HL-60 (cell line): ENCODE data around the gene TBC1D23.

ENCODE experiments used
- GABPA ChIP-seq: IDR thresholded peaks from 2 replicates; pipeline ENCODE4 v1.6.1; 2012; ENCODE audit warnings: low read depth
- POLR2AphosphoS5 ChIP-seq: IDR thresholded peaks from 2 replicates; pipeline ENCODE4 v1.6.1; 2012; ENCODE audit warnings: low read depth
- TF ChIP-seq, protein P1 (sequence below): IDR thresholded peaks from one replicate; pipeline ENCODE4 v1.5.1; 2011; ENCODE audit warnings: low read length, control low read depth, inconsistent platforms; ENCODE audit not compliant: insufficient read depth
- TF ChIP-seq, protein P2 (sequence below): IDR thresholded peaks from 2 replicates; pipeline ENCODE4 v1.6.1; 2012; ENCODE audit warnings: low read depth; ENCODE audit not compliant: insufficient replicate concordance

- TF ChIP-seq, protein P1, sequence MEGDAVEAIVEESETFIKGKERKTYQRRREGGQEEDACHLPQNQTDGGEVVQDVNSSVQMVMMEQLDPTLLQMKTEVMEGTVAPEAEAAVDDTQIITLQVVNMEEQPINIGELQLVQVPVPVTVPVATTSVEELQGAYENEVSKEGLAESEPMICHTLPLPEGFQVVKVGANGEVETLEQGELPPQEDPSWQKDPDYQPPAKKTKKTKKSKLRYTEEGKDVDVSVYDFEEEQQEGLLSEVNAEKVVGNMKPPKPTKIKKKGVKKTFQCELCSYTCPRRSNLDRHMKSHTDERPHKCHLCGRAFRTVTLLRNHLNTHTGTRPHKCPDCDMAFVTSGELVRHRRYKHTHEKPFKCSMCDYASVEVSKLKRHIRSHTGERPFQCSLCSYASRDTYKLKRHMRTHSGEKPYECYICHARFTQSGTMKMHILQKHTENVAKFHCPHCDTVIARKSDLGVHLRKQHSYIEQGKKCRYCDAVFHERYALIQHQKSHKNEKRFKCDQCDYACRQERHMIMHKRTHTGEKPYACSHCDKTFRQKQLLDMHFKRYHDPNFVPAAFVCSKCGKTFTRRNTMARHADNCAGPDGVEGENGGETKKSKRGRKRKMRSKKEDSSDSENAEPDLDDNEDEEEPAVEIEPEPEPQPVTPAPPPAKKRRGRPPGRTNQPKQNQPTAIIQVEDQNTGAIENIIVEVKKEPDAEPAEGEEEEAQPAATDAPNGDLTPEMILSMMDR: no peak
- TF ChIP-seq POLR2AphosphoS5: no peak
- no peak for TF ChIP-seq GABPA
- TF ChIP-seq, protein P2, sequence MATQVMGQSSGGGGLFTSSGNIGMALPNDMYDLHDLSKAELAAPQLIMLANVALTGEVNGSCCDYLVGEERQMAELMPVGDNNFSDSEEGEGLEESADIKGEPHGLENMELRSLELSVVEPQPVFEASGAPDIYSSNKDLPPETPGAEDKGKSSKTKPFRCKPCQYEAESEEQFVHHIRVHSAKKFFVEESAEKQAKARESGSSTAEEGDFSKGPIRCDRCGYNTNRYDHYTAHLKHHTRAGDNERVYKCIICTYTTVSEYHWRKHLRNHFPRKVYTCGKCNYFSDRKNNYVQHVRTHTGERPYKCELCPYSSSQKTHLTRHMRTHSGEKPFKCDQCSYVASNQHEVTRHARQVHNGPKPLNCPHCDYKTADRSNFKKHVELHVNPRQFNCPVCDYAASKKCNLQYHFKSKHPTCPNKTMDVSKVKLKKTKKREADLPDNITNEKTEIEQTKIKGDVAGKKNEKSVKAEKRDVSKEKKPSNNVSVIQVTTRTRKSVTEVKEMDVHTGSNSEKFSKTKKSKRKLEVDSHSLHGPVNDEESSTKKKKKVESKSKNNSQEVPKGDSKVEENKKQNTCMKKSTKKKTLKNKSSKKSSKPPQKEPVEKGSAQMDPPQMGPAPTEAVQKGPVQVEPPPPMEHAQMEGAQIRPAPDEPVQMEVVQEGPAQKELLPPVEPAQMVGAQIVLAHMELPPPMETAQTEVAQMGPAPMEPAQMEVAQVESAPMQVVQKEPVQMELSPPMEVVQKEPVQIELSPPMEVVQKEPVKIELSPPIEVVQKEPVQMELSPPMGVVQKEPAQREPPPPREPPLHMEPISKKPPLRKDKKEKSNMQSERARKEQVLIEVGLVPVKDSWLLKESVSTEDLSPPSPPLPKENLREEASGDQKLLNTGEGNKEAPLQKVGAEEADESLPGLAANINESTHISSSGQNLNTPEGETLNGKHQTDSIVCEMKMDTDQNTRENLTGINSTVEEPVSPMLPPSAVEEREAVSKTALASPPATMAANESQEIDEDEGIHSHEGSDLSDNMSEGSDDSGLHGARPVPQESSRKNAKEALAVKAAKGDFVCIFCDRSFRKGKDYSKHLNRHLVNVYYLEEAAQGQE: no peak
Observed at GRCh38 chr3:100325827-100326226, 65.0 kb downstream of the TBC1D23 start.
